ENCODE results near the gene PPP1R8. TPM values are rescaled to one million over a fixed set of nuclear protein-coding genes. Genes with fewer than 3 reads are reported as not detected.

Gene PPP1R8
- total and polyA plus RNA-seq, 9 of the 15 experiments (the other 6 are each of a cell fraction or from before 2014, with no cell fraction given) = 16.2 to 107 (median 75.3) TPM

GRCh38 chr1:27804791-27805190 lies 25.8 kb upstream of the PPP1R8 start:
- H3K27me3 ChIP-seq (ENCODE audit: control insufficient read depth in 2 of 2, insufficient read depth in 2 of 2, low read length in 2 of 2) = no peaks in the 10 kb centered on the region
- H3K79me2 ChIP-seq (ENCODE audit: control insufficient read depth, insufficient read depth, low read length) = no peaks in the 10 kb centered on the region
- ATAC-seq (no peak), FAIRE-seq (no peak), DNase-seq (ENCODE audit: extremely low read depth in 1 of 4, low spot score in 3 of 4) (no peak)
- H3K4me2 ChIP-seq (ENCODE audit: insufficient read depth, low read length) = no peak overlapping the region
- in situ Hi-C loops (cut with MboI) (no loop called here), intact Hi-C loops (cut with micrococcal nuclease) (no loop called here)
- POLR2A ChIA-PET = interaction anchor here (1.0 kb wide), 1 partner anchor 12 kb away, joined by 3 read pairs; no protein-coding TSS in a partner anchor
- H3K36me3 ChIP-seq (ENCODE audit: control insufficient read depth, insufficient read depth, low read length) = peaks cover 41% of the 10 kb centered on the region
- H3K9me3 ChIP-seq (replicated peaks; ENCODE audit: control insufficient read depth, insufficient read depth, low read depth, low read length) = no peaks in the 10 kb centered on the region; the same call in 1 of the 2 replicates
- no peaks in the 10 kb centered on the region for H4K20me1 ChIP-seq (replicated peaks; ENCODE audit: control insufficient read depth, insufficient read depth, low read length)
- no peak overlapping the region for H2AFZ ChIP-seq (ENCODE audit: low read depth, low read length)
- no peak overlapping the region for H3K27ac ChIP-seq (ENCODE audit: extremely low read depth, low read depth, low read length)
- WGBS (ENCODE audit: insufficient coverage, low coverage, missing lambda C conversion rate) = 95% methylated on average over 5 of the region's 5 CpGs
- no peaks in the 10 kb centered on the region for H3K4me1 ChIP-seq (replicated peaks in 1 of 2; ENCODE audit: control insufficient read depth in 2 of 2, insufficient read depth in 2 of 2, low read length in 2 of 2)
- CTCF ChIA-PET (ENCODE audit: low intra/inter-chr PET ratio) = no interaction called here
- no peak overlapping the region for H3K9ac ChIP-seq (ENCODE audit: insufficient read depth in 1 of 2, low read depth in 2 of 2, low read length in 2 of 2)
- no peak overlapping the region for H3K4me3 ChIP-seq
- no peaks in the 10 kb centered on the region for H3K9me1 ChIP-seq (ENCODE audit: control insufficient read depth, insufficient read depth, low read length)
- BruUV-seq (replicated peaks) = no TSS peak
- TF ChIP-seq CEBPZ (IDR thresholded peaks at IDR 0.05; ENCODE audit: borderline replicate concordance, low read depth, low read length) = no peak
- TF ChIP-seq ZNF785 (CRISPR knock-in tag; IDR thresholded peaks at IDR 0.05) = no peak
- TF ChIP-seq ATF3 (IDR thresholded peaks at IDR 0.05) = no peak
- no peak for TF ChIP-seq ATF3 (CRISPR knock-in tag; conservative IDR thresholded peaks at IDR 0.05)
- TF ChIP-seq TGIF2 (CRISPR knock-in tag; IDR thresholded peaks at IDR 0.05) = no peak
- no peak for TF ChIP-seq POU5F1 (IDR thresholded peaks at IDR 0.05; ENCODE audit: borderline replicate concordance, low read depth, low read length, partially characterized antibody)
- no peak for TF ChIP-seq ESRRA (IDR thresholded peaks at IDR 0.05; ENCODE audit: borderline replicate concordance, low read depth)
- no peak for TF ChIP-seq ID3 (CRISPR knock-in tag; IDR thresholded peaks at IDR 0.05)
- no peak for TF ChIP-seq ID3 (tag; IDR thresholded peaks at IDR 0.05)
- TF ChIP-seq SP1 (CRISPR knock-in tag; IDR thresholded peaks at IDR 0.05) = no peak
- no peak for TF ChIP-seq TCF7L2 (IDR thresholded peaks at IDR 0.05; ENCODE audit: low read depth, low read length)
- TF ChIP-seq MEF2A (IDR thresholded peaks at IDR 0.05; ENCODE audit: control insufficient read depth, low read depth, low read length) = no peak
- TF ChIP-seq CSDE1 (IDR thresholded peaks at IDR 0.05) = no peak
- no peak for TF ChIP-seq ARID2 (IDR thresholded peaks at IDR 0.05)
- TF ChIP-seq NONO (IDR thresholded peaks at IDR 0.05; ENCODE audit: low read depth in 2 of 2, low read length in 1 of 2) = no peak
- TF ChIP-seq ZNF408 (CRISPR knock-in tag; IDR thresholded peaks at IDR 0.05; ENCODE audit: low read depth) = no peak

Measured in K562 (cell line).